NCI-H1105 (cell line): ENCODE measurements around the gene SEPHS1.
"Not testable (repeated sequence)": the region's sequence is repeated elsewhere in the genome, so short reads cannot be mapped to it uniquely, and the experiment has no call there.

Source experiments
- DNase-seq: peaks from one replicate; lab custom pipeline; 2025; lab: John Stamatoyannopoulos, UW

SEPHS1 gene

GRCh38 chr10:13284050-13284449 is 64.0 kb downstream of the SEPHS1 start:
- no peak for DNase-seq

- DNase-seq: not testable (repeated sequence)
Measured at GRCh38 chr10:13282348-13282747, 65.7 kb downstream of the SEPHS1 start.

- no peak for DNase-seq
Measured at GRCh38 chr10:13276749-13277365, 71.2 kb downstream of the SEPHS1 start.

GRCh38 chr10:13276146-13276545 is 71.9 kb downstream of the SEPHS1 start:
- not testable (repeated sequence) for DNase-seq

- peak; percentile 34 for DNase-seq
Measured at GRCh38 chr10:13272164-13272571, 75.9 kb downstream of the SEPHS1 start.

- no peak for DNase-seq
Measured at GRCh38 chr10:13271552-13272163, 76.4 kb downstream of the SEPHS1 start.

GRCh38 chr10:13270877-13271551 is 77.1 kb downstream of the SEPHS1 start:
- no peak for DNase-seq

- DNase-seq: no peak
Measured at GRCh38 chr10:13268841-13269240, 79.3 kb downstream of the SEPHS1 start.

- DNase-seq: no peak
Measured at GRCh38 chr10:13268310-13268709, 79.8 kb downstream of the SEPHS1 start.
